ENCODE data around the gene TRIM26.

The TRIM26 gene

GRCh38 chr6:30207619-30208295 lies 5.4 kb downstream of the TRIM26 start:
- no peak overlapping the region for H3K4me3 ChIP-seq (replicated peaks; ENCODE audit: low read depth, low read length)
- TF ChIP-seq CTCF (IDR thresholded peaks at IDR 0.05; ENCODE audit: low read length, missing control alignments), result no peak
- peak; percentile 28 for DNase-seq (ENCODE audit: low read depth)

GRCh38 chr6:30206799-30207618 lies 6.2 kb downstream of the TRIM26 start:
- no peak for TF ChIP-seq CTCF (IDR thresholded peaks at IDR 0.05; ENCODE audit: low read length, missing control alignments)
- peak; percentile 30 for DNase-seq (ENCODE audit: low read depth)
- no peak overlapping the region for H3K4me3 ChIP-seq (replicated peaks; ENCODE audit: low read depth, low read length)

GRCh38 chr6:30206152-30206551 lies 7.1 kb downstream of the TRIM26 start:
- no peak for TF ChIP-seq CTCF (IDR thresholded peaks at IDR 0.05; ENCODE audit: low read length, missing control alignments)
- H3K4me3 ChIP-seq (replicated peaks; ENCODE audit: low read depth, low read length), result no peak overlapping the region
- no peak for DNase-seq (ENCODE audit: low read depth)

- TF ChIP-seq CTCF (IDR thresholded peaks at IDR 0.05; ENCODE audit: low read length, missing control alignments), result no peak
- no peak for DNase-seq (ENCODE audit: low read depth)
- H3K4me3 ChIP-seq (replicated peaks; ENCODE audit: low read depth, low read length), result no peak overlapping the region
These were observed 9.1 kb downstream of the TRIM26 start for GRCh38 chr6:30204116-30204515.

- H3K4me3 ChIP-seq (replicated peaks; ENCODE audit: low read depth, low read length), result no peak overlapping the region
- DNase-seq (ENCODE audit: low read depth), result no peak
- no peak for TF ChIP-seq CTCF (IDR thresholded peaks at IDR 0.05; ENCODE audit: low read length, missing control alignments)
These were observed 10.8 kb downstream of the TRIM26 start for GRCh38 chr6:30202366-30202765.

- no peak for DNase-seq (ENCODE audit: low read depth)
- no peak overlapping the region for H3K4me3 ChIP-seq (replicated peaks; ENCODE audit: low read depth, low read length)
These were observed 12.5 kb downstream of the TRIM26 start for GRCh38 chr6:30200551-30201281.

More at GRCh38 chr6:30200551-30201281, 12.5 kb downstream of the TRIM26 start:
- no peak for TF ChIP-seq CTCF (IDR thresholded peaks at IDR 0.05; ENCODE audit: low read length, missing control alignments)
